Astrocyte (in vitro differentiated cells and primary cell): ENCODE data around the gene HOXD11. TPM values are rescaled to one million over a fixed set of nuclear protein-coding genes. Genes with fewer than 3 reads are reported as not detected.

Experiments
- DNase-seq: peaks from one replicate; pipeline ENCODE4 v3.0.0-alpha.2; 2010; ENCODE audit warnings: low read depth
- FAIRE-seq: peaks from 2 replicates; lab custom pipeline; 2011; peaks lifted over from hg19 to GRCh38; lab: Jason Lieb, UNC
- H2AFZ ChIP-seq: 2 replicates; pipeline ENCODE4 v1.6.0; 2012; ENCODE audit warnings: low read depth, low read length, inconsistent platforms
- H3K27ac ChIP-seq: 2 replicates; pipeline ENCODE4 v1.5.1; 2011; ENCODE audit warnings: low read depth, low read length, inconsistent platforms
- H3K27me3 ChIP-seq: 2 replicates; pipeline ENCODE4 v1.6.0; 2011; ENCODE audit warnings: low read length, inconsistent platforms; ENCODE audit not compliant: insufficient read depth
- H3K36me3 ChIP-seq: 2 replicates; pipeline ENCODE4 v1.5.1; 2011; ENCODE audit warnings: low read length, inconsistent platforms; ENCODE audit not compliant: insufficient read depth
- H3K4me1 ChIP-seq: 2 replicates; pipeline ENCODE4 v1.5.1; 2011; ENCODE audit warnings: low read length, inconsistent platforms; ENCODE audit not compliant: insufficient read depth
- H3K4me2 ChIP-seq: 2 replicates; pipeline ENCODE4 v1.6.0; 2012; ENCODE audit warnings: low read length, inconsistent platforms
- H3K4me3 ChIP-seq: 2 replicates; pipeline ENCODE4 v1.5.1; 2011; ENCODE audit warnings: low read depth, mild to moderate bottlenecking, low read length, inconsistent platforms; ENCODE audit not compliant: insufficient read depth
- H3K79me2 ChIP-seq: 2 replicates; pipeline ENCODE4 v1.6.0; 2012; ENCODE audit warnings: mild to moderate bottlenecking, low read length, inconsistent platforms; ENCODE audit not compliant: insufficient read depth
- H3K9ac ChIP-seq: 2 replicates; pipeline ENCODE4 v1.6.0; 2012; ENCODE audit warnings: mild to moderate bottlenecking, low read length, inconsistent platforms
- H3K9me3 ChIP-seq: 2 replicates; pipeline ENCODE4 v1.5.1; 2012; ENCODE audit warnings: low read depth, mild to moderate bottlenecking, low read length, inconsistent platforms; ENCODE audit not compliant: insufficient read depth
- H4K20me1 ChIP-seq: 2 replicates; pipeline ENCODE4 v1.6.0; 2012; ENCODE audit warnings: low read length, inconsistent platforms; ENCODE audit not compliant: insufficient read depth
- H3K27ac Mint-ChIP-seq: one replicate; pipeline ENCODE4 v1.8.0; 2021; ENCODE audit warnings: mild to moderate bottlenecking, mixed read lengths; ENCODE audit not compliant: unreplicated experiment
- H3K27me3 Mint-ChIP-seq: one replicate; pipeline ENCODE4 v1.8.0; 2021; ENCODE audit warnings: low read depth, mixed read lengths; ENCODE audit not compliant: unreplicated experiment
- H3K36me3 Mint-ChIP-seq: one replicate; pipeline ENCODE4 v1.8.0; 2021; ENCODE audit warnings: low read depth, mixed read lengths; ENCODE audit not compliant: unreplicated experiment
- H3K4me1 Mint-ChIP-seq: one replicate; pipeline ENCODE4 v1.8.0; 2021; ENCODE audit warnings: low read depth, mixed read lengths; ENCODE audit not compliant: unreplicated experiment
- H3K4me3 Mint-ChIP-seq: one replicate; pipeline ENCODE4 v1.8.0; 2021; ENCODE audit warnings: mild to moderate bottlenecking, moderate library complexity, mixed read lengths; ENCODE audit not compliant: unreplicated experiment
- H3K9me3 Mint-ChIP-seq: one replicate; pipeline ENCODE4 v1.8.0; 2021; ENCODE audit warnings: mild to moderate bottlenecking, mixed read lengths; ENCODE audit not compliant: unreplicated experiment
- EZH2 ChIP-seq: IDR thresholded peaks from 2 replicates; pipeline ENCODE4 v1.6.1; 2012; ENCODE audit warnings: mild to moderate bottlenecking, low read length, inconsistent platforms; ENCODE audit not compliant: insufficient read depth
- total RNA-seq: library from RNA; stranded (reverse); gene quantifications from 2 replicates; pipeline ENCODE4 v1.2.1, GENCODE V29; 2021
- TF ChIP-seq, protein P1 (sequence below): IDR thresholded peaks from 2 replicates; pipeline ENCODE4 v1.5.1; 2011; ENCODE audit warnings: low read depth, mild to moderate bottlenecking, inconsistent platforms, low read length, moderate library complexity; ENCODE audit not compliant: insufficient read depth

The HOXD11 gene
- total RNA-seq, 1 donor from 2014 or later, result not detected

DNA sequence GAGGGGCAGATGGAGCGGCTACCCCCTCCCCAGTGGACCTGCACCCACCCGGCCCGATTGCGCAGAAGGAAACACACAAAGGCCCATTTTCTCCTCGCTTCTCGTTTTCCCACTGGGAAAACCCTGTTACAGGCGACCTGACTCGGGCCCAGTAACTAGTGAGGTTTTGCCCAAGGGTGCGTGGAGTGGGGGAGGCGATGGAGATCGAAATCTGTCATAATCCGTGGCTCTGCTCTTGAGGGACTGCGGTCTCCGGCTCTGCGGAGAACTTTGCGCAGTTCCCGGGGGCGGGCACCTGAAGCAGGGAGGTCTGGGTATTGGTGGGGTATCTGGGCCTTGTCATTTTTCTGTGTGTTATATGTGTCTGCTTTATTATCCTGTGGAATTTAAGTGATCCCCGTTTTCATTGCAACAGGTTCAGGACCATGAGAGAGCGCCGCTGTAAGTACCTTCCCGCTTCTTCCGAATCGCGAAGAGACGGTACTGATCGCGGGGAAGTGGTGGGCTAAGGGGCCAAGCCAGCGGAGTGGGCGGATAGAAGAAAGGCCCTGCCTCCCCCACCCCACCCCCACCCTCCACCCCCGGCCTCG, 40.2 kb downstream of the HOXD11 start:
- Histone ChIP-seq H3K9me3 (no peaks in the 10 kb centered on the region), H3K36me3 (no peaks in the 10 kb centered on the region), H3K4me3 (no peak overlapping the region), H3K9ac (no peak overlapping the region), H3K27me3 (peaks cover 80% of the 10 kb centered on the region), H3K4me1 (no peaks in the 10 kb centered on the region), H3K79me2 (no peaks in the 10 kb centered on the region), H4K20me1 (no peaks in the 10 kb centered on the region), H2AFZ (no peak overlapping the region), H3K27ac (no peak overlapping the region), H3K4me2 (no peak overlapping the region)
- Mint-ChIP-seq H3K4me3 (no peak overlapping the region), H3K27me3 (peaks cover 92% of the 10 kb centered on the region), H3K27ac (no peak overlapping the region), H3K4me1 (no peaks in the 10 kb centered on the region), H3K36me3 (peaks cover 2% of the 10 kb centered on the region), H3K9me3 (peaks cover 48% of the 10 kb centered on the region)
- no peak for DNase-seq
- TF ChIP-seq EZH2, result no peak
- TF ChIP-seq, protein P1, sequence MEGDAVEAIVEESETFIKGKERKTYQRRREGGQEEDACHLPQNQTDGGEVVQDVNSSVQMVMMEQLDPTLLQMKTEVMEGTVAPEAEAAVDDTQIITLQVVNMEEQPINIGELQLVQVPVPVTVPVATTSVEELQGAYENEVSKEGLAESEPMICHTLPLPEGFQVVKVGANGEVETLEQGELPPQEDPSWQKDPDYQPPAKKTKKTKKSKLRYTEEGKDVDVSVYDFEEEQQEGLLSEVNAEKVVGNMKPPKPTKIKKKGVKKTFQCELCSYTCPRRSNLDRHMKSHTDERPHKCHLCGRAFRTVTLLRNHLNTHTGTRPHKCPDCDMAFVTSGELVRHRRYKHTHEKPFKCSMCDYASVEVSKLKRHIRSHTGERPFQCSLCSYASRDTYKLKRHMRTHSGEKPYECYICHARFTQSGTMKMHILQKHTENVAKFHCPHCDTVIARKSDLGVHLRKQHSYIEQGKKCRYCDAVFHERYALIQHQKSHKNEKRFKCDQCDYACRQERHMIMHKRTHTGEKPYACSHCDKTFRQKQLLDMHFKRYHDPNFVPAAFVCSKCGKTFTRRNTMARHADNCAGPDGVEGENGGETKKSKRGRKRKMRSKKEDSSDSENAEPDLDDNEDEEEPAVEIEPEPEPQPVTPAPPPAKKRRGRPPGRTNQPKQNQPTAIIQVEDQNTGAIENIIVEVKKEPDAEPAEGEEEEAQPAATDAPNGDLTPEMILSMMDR, result no peak
- FAIRE-seq, result no peak

DNA sequence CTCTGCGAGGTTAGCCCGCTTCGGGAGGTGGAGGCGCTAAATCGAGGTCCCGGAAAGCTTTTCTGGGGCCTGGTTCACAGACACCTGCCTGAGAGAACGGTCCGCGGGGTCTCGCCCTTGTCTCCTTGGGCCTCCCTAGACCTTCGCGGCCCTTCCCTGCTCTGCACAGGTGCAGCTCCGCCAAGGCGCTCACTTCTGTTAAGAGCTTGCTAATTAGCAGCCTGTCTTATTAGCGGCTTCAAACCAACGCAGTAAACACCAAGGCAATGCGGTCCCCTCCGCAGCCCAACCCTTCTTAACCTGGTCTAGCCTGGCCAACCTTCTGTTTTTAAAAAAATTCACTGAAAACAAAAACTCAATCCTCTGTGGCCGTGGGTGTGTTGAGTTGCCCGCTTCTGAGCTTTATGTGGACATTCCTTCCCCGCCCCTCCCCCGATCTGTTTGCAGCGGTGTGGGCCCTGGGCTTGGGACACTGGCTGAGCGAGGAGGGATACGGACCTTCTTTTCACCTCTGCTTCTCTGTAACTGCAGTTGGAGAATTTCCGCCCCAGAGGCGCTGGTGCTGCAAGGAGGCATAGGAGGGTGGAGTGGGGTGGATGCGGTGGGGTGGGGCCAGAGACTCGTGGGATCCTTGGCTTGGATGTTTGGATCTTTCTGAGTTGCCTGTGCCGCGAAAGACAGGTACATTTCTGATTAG, 40.9 kb downstream of the HOXD11 start:
- TF ChIP-seq EZH2, result no peak
- TF ChIP-seq, protein P1, result no peak
- Mint-ChIP-seq H3K9me3 (peaks cover 46% of the 10 kb centered on the region), H3K36me3 (peaks cover 2% of the 10 kb centered on the region), H3K27ac (peak overlapping the region; percentile 66), H3K4me3 (no peak overlapping the region), H3K4me1 (no peaks in the 10 kb centered on the region), H3K27me3 (peaks cover 90% of the 10 kb centered on the region)
- Histone ChIP-seq H3K27me3 (peaks cover 82% of the 10 kb centered on the region), H2AFZ (no peak overlapping the region), H3K4me2 (no peak overlapping the region), H3K4me3 (no peak overlapping the region), H3K9ac (no peak overlapping the region), H4K20me1 (no peaks in the 10 kb centered on the region), H3K79me2 (no peaks in the 10 kb centered on the region), H3K27ac (no peak overlapping the region), H3K4me1 (no peaks in the 10 kb centered on the region), H3K36me3 (no peaks in the 10 kb centered on the region), H3K9me3 (no peaks in the 10 kb centered on the region)
- FAIRE-seq (no peak), DNase-seq (no peak)
